ENCODE measurements around the gene MANBA. TPM values are rescaled to one million over a fixed set of nuclear protein-coding genes. Genes with fewer than 3 reads are reported as not detected.

Gene MANBA
- total RNA-seq, 2 experiments from 2014 or later = 16.9 to 18.2 TPM

- Histone ChIP-seq H3K36me3 (ENCODE audit: insufficient read depth, low read length) (peaks cover 18% of the 10 kb centered on the region), H3K9me3 (ENCODE audit: control insufficient read depth in 1 of 2, insufficient read depth in 1 of 2, low read length in 2 of 2) (no peaks in the 10 kb centered on the region), H3K27ac (ENCODE audit: low read depth in 1 of 2, low read length in 2 of 2) (no peak overlapping the region), H3K4me1 (ENCODE audit: insufficient read depth, low read length) (no peaks in the 10 kb centered on the region), H3K4me3 (ENCODE audit: low read length) (no peak overlapping the region), H3K27me3 (ENCODE audit: control insufficient read depth in 1 of 2, insufficient read depth in 2 of 2, low read length in 2 of 2) (no peaks in the 10 kb centered on the region)
- POLR2A ChIA-PET = no interaction called here
- no peaks in the 10 kb centered on the region for H3K9me3 Mint-ChIP-seq
- H3K27me3 Mint-ChIP-seq = no peaks in the 10 kb centered on the region
- H3K4me3 Mint-ChIP-seq = no peak overlapping the region
- no peaks in the 10 kb centered on the region for H3K4me1 Mint-ChIP-seq (ENCODE audit: low read depth)
- H3K27ac Mint-ChIP-seq = no peak overlapping the region
- intact Hi-C loops (cut with DNase I, micrococcal nuclease) = no loop called here
- peaks cover 22% of the 10 kb centered on the region for H3K36me3 Mint-ChIP-seq (ENCODE audit: low read depth)
- no peak for TF ChIP-seq CTCF (IDR thresholded peaks at IDR 0.05)
- CTCF ChIA-PET = no interaction called here
- DNase-seq = no peak
- no peak for ATAC-seq (ENCODE audit: poor library complexity)
Measured at GRCh38 chr4:102687373-102687981, 73.3 kb downstream of the MANBA start.

GRCh38 chr4:102685768-102686167 is 75.0 kb downstream of the MANBA start:
- intact Hi-C loops (cut with DNase I, micrococcal nuclease) = no loop called here
- Histone ChIP-seq H3K27ac (ENCODE audit: low read depth in 1 of 2, low read length in 2 of 2) (no peak overlapping the region), H3K36me3 (ENCODE audit: insufficient read depth, low read length) (peaks cover 18% of the 10 kb centered on the region)

GRCh38 chr4:102684610-102685052 is 76.1 kb downstream of the MANBA start:
- peaks cover 14% of the 10 kb centered on the region for H3K36me3 ChIP-seq (ENCODE audit: insufficient read depth, low read length)
- ChIA-PET POLR2A (no interaction called here), CTCF (no interaction called here)
- H3K36me3 Mint-ChIP-seq (ENCODE audit: low read depth) = peaks cover 25% of the 10 kb centered on the region
- no peaks in the 10 kb centered on the region for H3K9me3 ChIP-seq (ENCODE audit: control insufficient read depth in 1 of 2, insufficient read depth in 1 of 2, low read length in 2 of 2)
- no peak overlapping the region for H3K27ac ChIP-seq (ENCODE audit: low read depth in 1 of 2, low read length in 2 of 2)
- H3K4me3 Mint-ChIP-seq = no peak overlapping the region
- DNase-seq = peak in 2 of 14 experiments; percentile 5 to 27
- no peak for TF ChIP-seq CTCF (IDR thresholded peaks at IDR 0.05)
- no peaks in the 10 kb centered on the region for H3K27me3 ChIP-seq (ENCODE audit: control insufficient read depth in 1 of 2, insufficient read depth in 2 of 2, low read length in 2 of 2)
- no peaks in the 10 kb centered on the region for H3K4me1 Mint-ChIP-seq (ENCODE audit: low read depth)
- no peaks in the 10 kb centered on the region for H3K27me3 Mint-ChIP-seq
- no peaks in the 10 kb centered on the region for H3K4me1 ChIP-seq (ENCODE audit: insufficient read depth, low read length)
- intact Hi-C loops (cut with DNase I, micrococcal nuclease) = no loop called here
- no peak overlapping the region for H3K27ac Mint-ChIP-seq
- no peak overlapping the region for H3K4me3 ChIP-seq (ENCODE audit: low read length)
- no peaks in the 10 kb centered on the region for H3K9me3 Mint-ChIP-seq
- no peak for ATAC-seq (ENCODE audit: poor library complexity)

More at GRCh38 chr4:102685768-102686167, 75.0 kb downstream of the MANBA start:
- Mint-ChIP-seq H3K9me3 (no peaks in the 10 kb centered on the region), H3K27ac (no peak overlapping the region), H3K27me3 (no peaks in the 10 kb centered on the region), H3K4me3 (no peak overlapping the region), H3K4me1 (ENCODE audit: low read depth) (no peaks in the 10 kb centered on the region), H3K36me3 (ENCODE audit: low read depth) (peaks cover 23% of the 10 kb centered on the region)
- Histone ChIP-seq H3K9me3 (ENCODE audit: control insufficient read depth in 1 of 2, insufficient read depth in 1 of 2, low read length in 2 of 2) (no peaks in the 10 kb centered on the region), H3K4me1 (ENCODE audit: insufficient read depth, low read length) (no peaks in the 10 kb centered on the region), H3K4me3 (ENCODE audit: low read length) (no peak overlapping the region), H3K27me3 (ENCODE audit: control insufficient read depth in 1 of 2, insufficient read depth in 2 of 2, low read length in 2 of 2) (no peaks in the 10 kb centered on the region)
- DNase-seq (no peak), ATAC-seq (ENCODE audit: poor library complexity) (no peak)
- no peak for TF ChIP-seq CTCF (IDR thresholded peaks at IDR 0.05)
- CTCF ChIA-PET = no interaction called here
- POLR2A ChIA-PET = no interaction called here

Measured in CD4-positive, alpha-beta T cell (primary cell).